MM.1S (cell line): ENCODE results near the gene FGF9.

ENCODE experiments used
- DNase-seq: peaks from one replicate; pipeline ENCODE4 v3.0.0-alpha.2; 2015
- H2AFZ ChIP-seq: fragments of 300-600 bp; sonication (generic); 2 replicates; pipeline ENCODE4 v1.6.0; 2016; ENCODE audit warnings: antibody characterized with exemption, low read length
- H3F3A ChIP-seq: fragments of 300-600 bp; sonication (generic); 2 replicates; pipeline ENCODE4 v1.6.1; 2016; ENCODE audit warnings: mild to moderate bottlenecking, antibody characterized with exemption, low read length, moderate library complexity, mixed read lengths; ENCODE audit not compliant: insufficient read depth
- H3K27ac ChIP-seq: fragments of 300-600 bp; sonication (generic); 2 replicates; pipeline ENCODE4 v1.5.1; 2016; ENCODE audit warnings: mild to moderate bottlenecking, low read length
- H3K27me3 ChIP-seq: fragments of 300-600 bp; sonication (generic); replicated peaks from 2 replicates; pipeline ENCODE4 v1.6.0; 2016; ENCODE audit warnings: low read length; ENCODE audit not compliant: insufficient read depth
- H3K36me3 ChIP-seq: fragments of 300-600 bp; sonication (generic); replicated peaks from 2 replicates; pipeline ENCODE4 v1.6.1; 2016; ENCODE audit warnings: mild to moderate bottlenecking, low read length, mixed read lengths; ENCODE audit not compliant: insufficient read depth
- H3K4me1 ChIP-seq: fragments of 300-600 bp; sonication (generic); 2 replicates; pipeline ENCODE4 v1.6.1; 2016; ENCODE audit warnings: low read length, mixed read lengths
- H3K4me2 ChIP-seq: fragments of 300-600 bp; sonication (generic); 2 replicates; pipeline ENCODE4 v1.6.0; 2016; ENCODE audit warnings: low read depth, low read length
- H3K4me3 ChIP-seq: fragments of 300-600 bp; sonication (generic); 2 replicates; pipeline ENCODE4 v1.5.1; 2016; ENCODE audit warnings: low read length, mixed read lengths
- H3K79me2 ChIP-seq: fragments of 300-600 bp; sonication (generic); 2 replicates; pipeline ENCODE4 v1.6.1; 2016; ENCODE audit warnings: mixed run types, low read length, mixed read lengths
- H3K9ac ChIP-seq: fragments of 300-600 bp; sonication (generic); 2 replicates; pipeline ENCODE4 v1.6.1; 2016; ENCODE audit warnings: low read length, mixed read lengths
- H3K9me2 ChIP-seq: fragments of 300-600 bp; sonication (generic); replicated peaks from 2 replicates; pipeline ENCODE4 v1.6.1; 2016; ENCODE audit warnings: mild to moderate bottlenecking, low read length, mixed read lengths; ENCODE audit not compliant: insufficient read depth
- H3K9me3 ChIP-seq: fragments of 300-600 bp; sonication (generic); replicated peaks from 2 replicates; pipeline ENCODE4 v1.6.1; 2016; ENCODE audit warnings: mild to moderate bottlenecking, low read length, mixed read lengths; ENCODE audit not compliant: insufficient read depth
- H4K20me1 ChIP-seq: fragments of 300-600 bp; sonication (generic); 2 replicates; pipeline ENCODE4 v1.6.1; 2016; ENCODE audit warnings: mild to moderate bottlenecking, low read length, moderate library complexity, mixed read lengths; ENCODE audit not compliant: insufficient read depth
- CTCF ChIP-seq: fragments of 300-600 bp; sonication (generic); IDR thresholded peaks from 2 replicates; pipeline ENCODE4 v1.5.1; 2016; ENCODE audit warnings: antibody characterized with exemption, low read length, mixed read lengths
- EZH2 ChIP-seq: fragments of 300-600 bp; sonication (generic); optimal IDR thresholded peaks from 2 replicates; pipeline ENCODE3; 2017; ENCODE audit warnings: low read depth, mild to moderate bottlenecking, antibody characterized with exemption, low read length, mixed read lengths
- EZH2phosphoT487 ChIP-seq: fragments of 300-600 bp; sonication (generic); IDR thresholded peaks from 2 replicates; pipeline ENCODE4 v1.6.1; 2018; ENCODE audit warnings: antibody characterized with exemption, low read length

Gene FGF9

GRCh38 chr13:21672287-21672680 lies 1.4 kb downstream of the FGF9 start:
- Histone ChIP-seq H3K4me1 (peaks cover 10% of the 10 kb centered on the region; the same call in 1 of the 2 replicates), H3K4me2 (peak overlapping the region; percentile 85; the same call in 1 of the 2 replicates), H3K4me3 (peak overlapping the region; percentile 54), H3K9me2 (no peaks in the 10 kb centered on the region), H3K27ac (no peak overlapping the region), H3K9ac (peak overlapping the region; percentile 50; the same call in 1 of the 2 replicates), H3K79me2 (no peaks in the 10 kb centered on the region), H2AFZ (no peak overlapping the region), H3K27me3 (no peaks in the 10 kb centered on the region), H3K9me3 (no peaks in the 10 kb centered on the region), H3F3A (peaks cover 20% of the 10 kb centered on the region), H4K20me1 (no peaks in the 10 kb centered on the region), H3K36me3 (no peaks in the 10 kb centered on the region)
- TF ChIP-seq EZH2 = no peak
- TF ChIP-seq CTCF = no peak
- no peak for TF ChIP-seq EZH2phosphoT487
- DNase-seq = no peak

GRCh38 chr13:21672796-21673538 lies 2.1 kb downstream of the FGF9 start:
- H3K27ac ChIP-seq = peak overlapping the region; percentile 29; the same call in 1 of the 2 replicates
- H3K36me3 ChIP-seq = no peaks in the 10 kb centered on the region
- H3K9me3 ChIP-seq = no peaks in the 10 kb centered on the region
- H3K9ac ChIP-seq = peak overlapping the region; percentile 64
- peaks cover 20% of the 10 kb centered on the region for H3F3A ChIP-seq
- H3K27me3 ChIP-seq = no peaks in the 10 kb centered on the region
- DNase-seq = no peak
- H4K20me1 ChIP-seq = no peaks in the 10 kb centered on the region
- peak overlapping the region; percentile 85; the same call in 1 of the 2 replicates for H3K4me2 ChIP-seq
- H2AFZ ChIP-seq = no peak overlapping the region
- H3K4me3 ChIP-seq = peak overlapping the region; percentile 50
- H3K9me2 ChIP-seq = no peaks in the 10 kb centered on the region
- no peaks in the 10 kb centered on the region for H3K79me2 ChIP-seq
- H3K4me1 ChIP-seq = peaks cover 10% of the 10 kb centered on the region; the same call in 1 of the 2 replicates
- TF ChIP-seq CTCF (no peak), EZH2phosphoT487 (no peak), EZH2 (no peak)

GRCh38 chr13:21673539-21673788 lies 2.6 kb downstream of the FGF9 start:
- H3K27ac ChIP-seq = peak overlapping the region; percentile 29; the same call in 1 of the 2 replicates
- peak overlapping the region; percentile 85; the same call in 1 of the 2 replicates for H3K4me2 ChIP-seq
- no peaks in the 10 kb centered on the region for H3K27me3 ChIP-seq
- no peaks in the 10 kb centered on the region for H3K36me3 ChIP-seq
- peak overlapping the region; percentile 64 for H3K9ac ChIP-seq
- H3K79me2 ChIP-seq = no peaks in the 10 kb centered on the region
- TF ChIP-seq EZH2phosphoT487 (no peak), CTCF (peak; percentile 9; the same call in 1 of the 2 replicates)
- H3K4me3 ChIP-seq = peak overlapping the region; percentile 50
- H3F3A ChIP-seq = peaks cover 20% of the 10 kb centered on the region
- no peak for DNase-seq
- H3K9me2 ChIP-seq = no peaks in the 10 kb centered on the region
- H3K9me3 ChIP-seq = no peaks in the 10 kb centered on the region
- peaks cover 6% of the 10 kb centered on the region; the same call in 1 of the 2 replicates for H3K4me1 ChIP-seq
- no peaks in the 10 kb centered on the region for H4K20me1 ChIP-seq
- no peak overlapping the region for H2AFZ ChIP-seq
